ENCODE results near the gene DAPP1. TPM values are rescaled to one million over a fixed set of nuclear protein-coding genes. Genes with fewer than 3 reads are reported as not detected.

DAPP1 gene
- total RNA-seq, 1 donor from 2014 or later: not detected

DNA sequence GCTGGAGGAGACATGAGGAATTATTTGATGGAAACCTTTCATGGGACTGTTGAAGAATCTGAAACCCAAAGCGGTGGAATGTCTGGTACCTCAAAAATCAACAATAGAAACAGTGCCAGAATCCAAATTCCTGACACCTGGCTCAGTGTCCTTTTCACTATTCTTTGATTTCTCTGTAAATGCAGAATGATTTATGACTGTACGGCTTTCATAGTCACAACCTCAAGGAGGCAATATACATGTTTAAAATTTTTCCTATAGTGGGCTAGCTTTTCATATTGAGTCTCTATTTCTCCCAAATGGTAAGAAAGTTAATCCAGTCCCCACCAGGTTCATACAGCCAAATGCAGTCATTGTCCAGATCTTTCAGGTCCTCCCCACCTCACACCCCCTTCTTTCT, 19.3 kb downstream of the DAPP1 start:
- TF ChIP-seq, protein P1, sequence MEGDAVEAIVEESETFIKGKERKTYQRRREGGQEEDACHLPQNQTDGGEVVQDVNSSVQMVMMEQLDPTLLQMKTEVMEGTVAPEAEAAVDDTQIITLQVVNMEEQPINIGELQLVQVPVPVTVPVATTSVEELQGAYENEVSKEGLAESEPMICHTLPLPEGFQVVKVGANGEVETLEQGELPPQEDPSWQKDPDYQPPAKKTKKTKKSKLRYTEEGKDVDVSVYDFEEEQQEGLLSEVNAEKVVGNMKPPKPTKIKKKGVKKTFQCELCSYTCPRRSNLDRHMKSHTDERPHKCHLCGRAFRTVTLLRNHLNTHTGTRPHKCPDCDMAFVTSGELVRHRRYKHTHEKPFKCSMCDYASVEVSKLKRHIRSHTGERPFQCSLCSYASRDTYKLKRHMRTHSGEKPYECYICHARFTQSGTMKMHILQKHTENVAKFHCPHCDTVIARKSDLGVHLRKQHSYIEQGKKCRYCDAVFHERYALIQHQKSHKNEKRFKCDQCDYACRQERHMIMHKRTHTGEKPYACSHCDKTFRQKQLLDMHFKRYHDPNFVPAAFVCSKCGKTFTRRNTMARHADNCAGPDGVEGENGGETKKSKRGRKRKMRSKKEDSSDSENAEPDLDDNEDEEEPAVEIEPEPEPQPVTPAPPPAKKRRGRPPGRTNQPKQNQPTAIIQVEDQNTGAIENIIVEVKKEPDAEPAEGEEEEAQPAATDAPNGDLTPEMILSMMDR (IDR thresholded peaks at IDR 0.05): no peak
- H3K4me3 Mint-ChIP-seq (ENCODE audit: unreplicated experiment): no peak overlapping the region
- H3K4me1 Mint-ChIP-seq (ENCODE audit: low read depth): peaks cover 16% of the 10 kb centered on the region
- no peaks in the 10 kb centered on the region for H3K9me3 Mint-ChIP-seq (ENCODE audit: low read depth)
- H3K27me3 Mint-ChIP-seq (ENCODE audit: low read depth): peaks cover 7% of the 10 kb centered on the region
- no peaks in the 10 kb centered on the region for H3K36me3 Mint-ChIP-seq (ENCODE audit: low read depth)
- no peak for DNase-seq (ENCODE audit: low spot score)
- no peak overlapping the region for H3K27ac Mint-ChIP-seq (ENCODE audit: unreplicated experiment)

DNA sequence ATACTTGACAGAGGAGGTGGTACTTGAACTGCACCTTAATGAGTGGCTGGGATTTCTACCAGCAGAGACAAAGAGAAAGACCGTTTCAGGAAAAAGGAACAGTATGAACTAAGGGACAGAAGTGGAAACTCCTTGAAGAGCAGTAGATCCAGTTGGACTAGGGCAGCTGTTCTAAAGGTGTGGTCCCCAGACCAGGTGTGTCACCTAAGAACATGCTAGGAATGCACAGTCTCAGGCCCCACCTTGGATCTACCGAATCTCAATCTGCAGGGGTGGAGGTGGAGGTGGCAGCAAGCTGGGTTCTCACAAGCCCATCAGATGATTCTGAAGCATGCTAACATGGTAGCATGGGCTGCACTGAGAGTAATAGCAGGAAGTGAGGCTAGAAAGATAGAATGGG, 22.3 kb downstream of the DAPP1 start:
- Mint-ChIP-seq H3K27me3 (ENCODE audit: low read depth) (peaks cover 7% of the 10 kb centered on the region), H3K4me1 (ENCODE audit: low read depth) (peaks cover 4% of the 10 kb centered on the region), H3K4me3 (ENCODE audit: unreplicated experiment) (no peak overlapping the region), H3K9me3 (ENCODE audit: low read depth) (no peaks in the 10 kb centered on the region), H3K27ac (ENCODE audit: unreplicated experiment) (no peak overlapping the region), H3K36me3 (ENCODE audit: low read depth) (no peaks in the 10 kb centered on the region)
- TF ChIP-seq, protein P1 (IDR thresholded peaks at IDR 0.05): no peak
- DNase-seq (ENCODE audit: low spot score): no peak

DNA sequence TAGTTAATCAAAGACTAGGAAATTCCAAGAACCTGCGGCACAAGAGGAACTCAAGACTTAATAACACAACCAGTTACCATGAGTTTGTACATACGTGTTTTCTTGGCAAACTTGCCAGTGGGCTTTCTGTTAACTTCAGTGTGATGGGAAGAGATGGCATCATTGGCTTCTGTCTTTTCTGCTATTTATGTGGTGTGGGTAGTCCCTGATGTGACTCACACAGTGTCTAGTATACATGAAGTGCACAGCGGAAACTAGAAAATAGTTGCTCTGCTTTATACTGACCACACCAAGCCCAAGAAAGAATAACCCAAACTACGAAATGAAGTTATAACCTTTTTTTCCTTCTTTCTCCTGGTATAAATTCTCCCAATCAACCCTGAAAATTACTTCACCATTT, 24.5 kb downstream of the DAPP1 start:
- no peak for DNase-seq (ENCODE audit: low spot score)
- no peaks in the 10 kb centered on the region for H3K9me3 Mint-ChIP-seq (ENCODE audit: low read depth)
- TF ChIP-seq, protein P1 (IDR thresholded peaks at IDR 0.05): no peak
- peaks cover 2% of the 10 kb centered on the region for H3K4me1 Mint-ChIP-seq (ENCODE audit: low read depth)
- H3K27me3 Mint-ChIP-seq (ENCODE audit: low read depth): peaks cover 7% of the 10 kb centered on the region
- no peak overlapping the region for H3K4me3 Mint-ChIP-seq (ENCODE audit: unreplicated experiment)
- no peaks in the 10 kb centered on the region for H3K36me3 Mint-ChIP-seq (ENCODE audit: low read depth)
- no peak overlapping the region for H3K27ac Mint-ChIP-seq (ENCODE audit: unreplicated experiment)

DNA sequence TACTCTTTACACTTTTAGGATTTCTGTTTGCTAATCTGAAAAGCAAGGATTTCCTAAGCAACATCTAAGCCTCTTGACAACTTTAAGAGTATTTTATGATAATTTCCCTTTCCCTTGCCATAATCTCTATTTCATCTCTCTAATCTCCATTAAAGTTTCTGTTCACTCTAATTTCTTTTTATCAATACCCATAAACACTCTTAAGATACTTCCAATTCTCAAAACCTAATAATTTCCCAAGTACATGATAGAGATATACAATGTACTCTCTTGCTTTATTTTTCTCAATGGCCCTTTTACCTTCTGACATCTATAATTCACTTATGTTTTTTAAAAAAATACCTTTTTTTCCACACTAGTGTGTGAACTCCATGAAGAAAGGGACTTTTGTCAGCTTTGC, 26.8 kb downstream of the DAPP1 start:
- TF ChIP-seq, protein P1 (IDR thresholded peaks at IDR 0.05): no peak
- H3K36me3 Mint-ChIP-seq (ENCODE audit: low read depth): no peaks in the 10 kb centered on the region
- no peak for DNase-seq (ENCODE audit: low spot score)
- H3K4me3 Mint-ChIP-seq (ENCODE audit: unreplicated experiment): no peak overlapping the region
- no peaks in the 10 kb centered on the region for H3K9me3 Mint-ChIP-seq (ENCODE audit: low read depth)
- H3K4me1 Mint-ChIP-seq (ENCODE audit: low read depth): peaks cover 2% of the 10 kb centered on the region
- H3K27ac Mint-ChIP-seq (ENCODE audit: unreplicated experiment): no peak overlapping the region
- peaks cover 1% of the 10 kb centered on the region for H3K27me3 Mint-ChIP-seq (ENCODE audit: low read depth)

DNA sequence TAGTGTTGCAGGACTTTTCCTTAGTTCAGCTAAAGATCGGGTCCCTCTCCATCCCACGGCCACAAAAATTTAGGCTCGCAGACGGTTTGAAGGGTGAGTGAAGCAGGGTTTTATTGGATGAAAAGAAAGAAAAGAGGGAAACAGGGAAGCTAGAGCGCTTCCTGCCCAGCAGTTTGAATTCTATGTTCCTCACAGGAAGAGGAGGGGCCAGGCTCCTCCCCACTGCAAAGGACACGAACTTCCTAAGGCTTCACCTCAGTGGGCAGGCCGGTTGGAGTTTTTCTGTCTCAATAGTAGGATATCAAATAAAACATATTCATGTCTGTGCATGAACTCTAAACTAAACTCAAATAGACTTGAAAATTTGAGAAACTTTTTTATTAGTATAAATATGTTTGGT, 27.4 kb downstream of the DAPP1 start:
- peaks cover 1% of the 10 kb centered on the region for H3K27me3 Mint-ChIP-seq (ENCODE audit: low read depth)
- no peaks in the 10 kb centered on the region for H3K36me3 Mint-ChIP-seq (ENCODE audit: low read depth)
- H3K4me1 Mint-ChIP-seq (ENCODE audit: low read depth): peaks cover 2% of the 10 kb centered on the region
- H3K27ac Mint-ChIP-seq (ENCODE audit: unreplicated experiment): no peak overlapping the region
- TF ChIP-seq, protein P1 (IDR thresholded peaks at IDR 0.05): no peak
- no peaks in the 10 kb centered on the region for H3K9me3 Mint-ChIP-seq (ENCODE audit: low read depth)
- no peak for DNase-seq (ENCODE audit: low spot score)
- H3K4me3 Mint-ChIP-seq (ENCODE audit: unreplicated experiment): no peak overlapping the region

Data from chondrocyte (in vitro differentiated cells).